Progenitor cell of endocrine pancreas (in vitro differentiated cells): ENCODE data around the gene THRA. TPM values are rescaled to one million over a fixed set of nuclear protein-coding genes. Genes with fewer than 3 reads are reported as not detected.

Experiments
- DNase-seq: peaks from one replicate; pipeline ENCODE4 v3.0.0; 2021; ENCODE audit warnings: low spot score; ENCODE audit not compliant: unreplicated experiment
- H3K27ac Mint-ChIP-seq: 2 replicates; pipeline ENCODE4 v1.8.0; 2021; ENCODE audit warnings: mild to moderate bottlenecking, moderate library complexity, mixed read lengths
- H3K27me3 Mint-ChIP-seq: 2 replicates; pipeline ENCODE4 v1.8.0; 2021; ENCODE audit warnings: mixed read lengths
- H3K36me3 Mint-ChIP-seq: 2 replicates; pipeline ENCODE4 v1.8.0; 2022; ENCODE audit warnings: mixed read lengths; ENCODE audit not compliant: insufficient read depth
- H3K4me1 Mint-ChIP-seq: 2 replicates; pipeline ENCODE4 v1.8.0; 2021; ENCODE audit warnings: low read depth, mixed read lengths
- H3K4me3 Mint-ChIP-seq: 2 replicates; pipeline ENCODE4 v1.8.0; 2021; ENCODE audit warnings: low read depth, mild to moderate bottlenecking, moderate library complexity, mixed read lengths
- H3K9me3 Mint-ChIP-seq: 2 replicates; pipeline ENCODE4 v1.8.0; 2021; ENCODE audit warnings: low read depth, mixed read lengths
- total RNA-seq: library from RNA; stranded (reverse); gene quantifications from 2 replicates; pipeline ENCODE4 v1.2.1, GENCODE V29; 2021
- TF ChIP-seq, protein P1 (sequence below): fragments of 200-600 bp; sonication (generic); IDR thresholded peaks from one replicate; pipeline ENCODE4 v1.5.0; 2021; ENCODE audit warnings: antibody characterized with exemption, mild to moderate bottlenecking; ENCODE audit not compliant: unreplicated experiment

Gene THRA
- total RNA-seq, 1 donor from 2014 or later, result 25.0 TPM

GRCh38 chr17:40104594-40105486 lies 42.1 kb downstream of the THRA start:
- Mint-ChIP-seq H3K4me1 (peaks cover 61% of the 10 kb centered on the region), H3K9me3 (no peaks in the 10 kb centered on the region), H3K27ac (peak overlapping the region; percentile 95), H3K4me3 (no peak overlapping the region), H3K27me3 (peaks cover 17% of the 10 kb centered on the region), H3K36me3 (no peaks in the 10 kb centered on the region)
- TF ChIP-seq, protein P1, sequence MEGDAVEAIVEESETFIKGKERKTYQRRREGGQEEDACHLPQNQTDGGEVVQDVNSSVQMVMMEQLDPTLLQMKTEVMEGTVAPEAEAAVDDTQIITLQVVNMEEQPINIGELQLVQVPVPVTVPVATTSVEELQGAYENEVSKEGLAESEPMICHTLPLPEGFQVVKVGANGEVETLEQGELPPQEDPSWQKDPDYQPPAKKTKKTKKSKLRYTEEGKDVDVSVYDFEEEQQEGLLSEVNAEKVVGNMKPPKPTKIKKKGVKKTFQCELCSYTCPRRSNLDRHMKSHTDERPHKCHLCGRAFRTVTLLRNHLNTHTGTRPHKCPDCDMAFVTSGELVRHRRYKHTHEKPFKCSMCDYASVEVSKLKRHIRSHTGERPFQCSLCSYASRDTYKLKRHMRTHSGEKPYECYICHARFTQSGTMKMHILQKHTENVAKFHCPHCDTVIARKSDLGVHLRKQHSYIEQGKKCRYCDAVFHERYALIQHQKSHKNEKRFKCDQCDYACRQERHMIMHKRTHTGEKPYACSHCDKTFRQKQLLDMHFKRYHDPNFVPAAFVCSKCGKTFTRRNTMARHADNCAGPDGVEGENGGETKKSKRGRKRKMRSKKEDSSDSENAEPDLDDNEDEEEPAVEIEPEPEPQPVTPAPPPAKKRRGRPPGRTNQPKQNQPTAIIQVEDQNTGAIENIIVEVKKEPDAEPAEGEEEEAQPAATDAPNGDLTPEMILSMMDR, result no peak
- no peak for DNase-seq

- Mint-ChIP-seq H3K4me3 (no peak overlapping the region), H3K36me3 (no peaks in the 10 kb centered on the region), H3K9me3 (no peaks in the 10 kb centered on the region), H3K4me1 (peaks cover 62% of the 10 kb centered on the region), H3K27ac (no peak overlapping the region), H3K27me3 (peaks cover 17% of the 10 kb centered on the region)
- TF ChIP-seq, protein P1, result no peak
- no peak for DNase-seq
These were observed 43.3 kb downstream of the THRA start for GRCh38 chr17:40105861-40106759.

GRCh38 chr17:40106760-40107521 lies 44.2 kb downstream of the THRA start:
- H3K27ac Mint-ChIP-seq, result peak overlapping the region; percentile 35
- peaks cover 17% of the 10 kb centered on the region for H3K27me3 Mint-ChIP-seq
- no peaks in the 10 kb centered on the region for H3K9me3 Mint-ChIP-seq
- no peaks in the 10 kb centered on the region for H3K36me3 Mint-ChIP-seq
- H3K4me3 Mint-ChIP-seq, result no peak overlapping the region
- no peak for DNase-seq
- TF ChIP-seq, protein P1, result no peak
- peaks cover 63% of the 10 kb centered on the region for H3K4me1 Mint-ChIP-seq

GRCh38 chr17:40107522-40108174 lies 44.9 kb downstream of the THRA start:
- TF ChIP-seq, protein P1, result no peak
- H3K4me1 Mint-ChIP-seq, result peaks cover 68% of the 10 kb centered on the region
- no peak for DNase-seq
- no peak overlapping the region for H3K4me3 Mint-ChIP-seq
- peak overlapping the region; percentile 68 for H3K27ac Mint-ChIP-seq
- H3K9me3 Mint-ChIP-seq, result no peaks in the 10 kb centered on the region
- no peaks in the 10 kb centered on the region for H3K36me3 Mint-ChIP-seq
- peaks cover 17% of the 10 kb centered on the region for H3K27me3 Mint-ChIP-seq
